Stimulated activated CD8-positive, alpha-beta memory T cell treated with anti-CD3 and anti-CD28 coated beads, Interleukin-12 subunit alpha, Interleukin-12 subunit beta, amount 100 ng/mL, for 1 hour (primary cell): ENCODE data around the gene STPG2.

Experiments
- DNase-seq: peaks from one replicate; pipeline ENCODE4 v3.0.0-alpha.2; 2020; ENCODE audit warnings: low read depth

The STPG2 gene

DNA sequence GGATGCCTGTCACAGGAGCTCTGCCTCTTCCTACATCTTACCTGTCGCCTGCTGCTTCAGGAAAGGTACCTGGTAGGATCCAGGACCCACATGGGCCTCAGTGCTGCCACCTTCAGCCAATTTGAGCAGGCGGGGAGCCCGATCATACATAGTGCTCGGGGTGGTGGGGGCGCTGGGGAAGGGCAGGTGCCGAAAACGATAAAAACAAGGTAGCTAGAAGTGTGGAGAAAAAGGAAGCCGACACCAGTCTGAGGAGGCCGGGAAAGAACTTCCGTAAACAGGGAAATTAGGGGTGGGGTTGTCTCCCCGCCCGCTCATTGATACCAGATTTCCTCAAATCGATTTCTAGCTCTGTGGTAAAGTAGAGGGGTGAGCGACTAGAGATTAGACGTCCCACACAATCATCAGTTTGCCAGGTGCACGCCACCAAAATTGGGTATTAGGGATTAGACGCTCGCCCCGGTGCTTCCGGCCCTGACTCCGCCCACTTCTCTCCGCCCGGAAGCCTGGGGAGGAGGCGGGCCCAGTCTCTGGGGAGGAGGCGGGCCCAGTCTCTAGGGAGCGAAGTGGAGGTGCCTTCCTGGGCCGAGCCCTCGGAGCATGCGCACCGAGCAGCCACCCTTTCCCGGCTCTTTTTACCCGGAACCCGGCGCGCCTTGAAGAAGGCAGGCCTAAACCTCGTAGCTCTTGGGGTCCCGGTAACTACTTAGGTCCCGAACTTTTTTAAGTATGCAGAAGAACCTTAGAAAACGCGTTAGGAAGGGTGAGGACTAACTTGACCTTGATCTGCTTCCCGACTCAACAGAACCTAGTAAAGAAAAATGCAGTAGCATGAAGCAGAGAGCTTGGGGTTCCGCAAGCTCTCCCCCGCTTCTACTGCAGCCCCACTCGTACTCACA, at the start of gene STPG2:
Gene STPG2, minus strand, starts transcription at position 476 of the 899 bp plus-strand sequence.
- DNase-seq = peak; percentile 87

DNA sequence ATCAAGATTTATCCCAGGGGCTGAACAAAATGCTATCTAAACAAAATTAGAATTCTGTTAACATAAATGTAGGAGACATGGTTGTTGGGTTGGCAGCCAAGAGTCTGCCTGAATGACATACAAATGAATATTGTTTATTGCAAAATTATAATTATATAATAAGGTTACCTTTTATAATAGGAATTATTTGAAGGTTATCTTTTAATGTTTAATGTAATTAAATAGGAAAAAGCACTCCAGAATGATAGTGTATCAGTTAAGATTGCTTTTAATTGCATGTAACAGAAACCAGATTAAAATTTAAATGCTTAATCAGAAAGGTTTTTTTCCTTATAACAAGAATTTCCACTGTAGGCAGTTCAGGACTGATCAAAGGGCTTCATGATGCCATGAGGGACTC, 42.0 kb upstream of the STPG2 start:
- no peak for DNase-seq

DNA sequence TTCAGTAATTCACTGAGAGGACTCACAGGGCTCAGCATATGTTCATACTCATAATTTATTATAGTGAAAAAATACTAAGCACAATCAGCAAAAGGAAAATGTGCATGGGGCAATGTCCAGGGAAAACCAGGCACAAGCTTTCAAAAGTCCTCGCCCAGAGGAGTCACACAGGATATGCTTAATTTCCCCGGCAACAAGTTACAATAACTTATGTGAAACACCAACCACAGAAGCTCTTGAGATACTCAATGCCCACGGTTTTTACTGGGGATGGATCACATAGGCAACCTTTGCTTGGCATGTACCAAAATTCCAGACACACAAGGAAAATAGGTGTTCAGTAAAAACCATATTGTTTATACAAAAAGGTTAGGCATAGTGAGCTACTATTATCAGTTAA, 38.5 kb upstream of the STPG2 start:
- no peak for DNase-seq

DNA sequence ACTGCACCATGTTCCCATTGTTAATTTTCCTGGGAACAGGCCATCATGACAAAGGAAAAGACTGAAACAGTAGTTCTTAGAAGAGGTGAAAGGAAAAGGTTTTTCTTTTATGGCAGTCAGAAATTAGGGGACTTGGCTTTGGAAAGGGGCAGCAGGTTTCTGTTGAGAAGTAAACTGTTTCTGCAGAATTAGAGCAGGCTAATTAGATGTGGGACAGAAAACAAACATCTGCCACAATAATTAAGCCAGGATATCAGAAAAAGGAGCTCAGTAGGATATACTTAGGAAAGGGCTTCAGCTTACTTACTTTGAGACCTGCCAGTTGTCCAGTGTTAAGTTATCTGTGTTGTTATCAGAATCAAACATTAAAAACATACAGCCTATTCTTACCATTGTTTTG, 36.7 kb upstream of the STPG2 start:
- DNase-seq = no peak

DNA sequence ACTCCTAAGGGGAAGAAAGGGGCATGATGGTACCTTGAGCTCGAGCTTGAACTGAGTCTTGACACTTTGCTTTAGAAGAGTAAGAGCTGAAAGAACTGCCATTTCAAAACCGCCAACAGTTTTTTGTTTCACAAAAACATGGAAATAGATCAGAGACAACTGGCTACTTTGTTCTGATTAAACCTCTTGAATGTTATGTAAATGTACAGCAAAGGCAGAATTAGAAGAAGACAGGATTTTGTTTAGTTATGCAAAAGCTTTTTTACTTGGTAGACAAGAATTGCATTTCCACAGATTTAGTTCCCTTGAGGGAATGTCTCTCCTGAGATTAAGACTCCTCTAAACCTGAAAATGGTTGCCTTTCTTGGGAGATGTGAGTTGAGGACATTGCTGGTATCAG, 33.3 kb upstream of the STPG2 start:
- DNase-seq = no peak

DNA sequence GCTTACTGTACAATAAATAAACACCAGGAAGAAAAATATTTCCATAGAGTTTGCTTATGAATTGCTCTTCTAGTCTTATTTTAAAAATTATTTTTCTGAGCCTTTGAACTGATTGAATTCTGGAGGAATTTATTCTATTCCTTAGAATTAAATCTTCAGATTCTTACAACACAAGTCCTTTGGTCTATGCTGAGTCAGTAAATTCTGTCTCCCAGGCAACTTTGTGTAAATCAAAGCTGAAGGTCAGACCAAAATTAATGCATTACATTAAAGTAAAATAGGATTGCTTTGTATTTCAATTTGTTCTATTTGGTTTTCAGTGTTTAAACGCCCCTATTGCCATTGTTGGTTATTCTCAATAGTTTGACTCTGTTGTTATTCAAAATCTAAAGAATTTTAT, 26.8 kb upstream of the STPG2 start:
- no peak for DNase-seq

DNA sequence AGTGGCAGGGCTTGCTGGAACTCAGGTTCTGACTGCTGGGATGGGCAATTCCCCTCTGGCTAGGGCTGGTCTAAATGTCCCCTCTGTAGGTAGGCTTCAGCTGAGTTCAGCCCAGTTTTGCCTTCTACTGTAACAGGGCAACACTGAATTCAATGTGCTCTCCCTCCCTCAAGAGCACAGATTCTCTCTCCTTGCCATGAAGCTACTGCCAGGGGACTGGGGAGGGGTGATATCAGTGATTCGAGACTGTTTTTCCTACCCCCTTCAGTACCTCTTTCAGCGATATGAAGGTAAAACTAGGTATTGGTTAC, 23.4 kb upstream of the STPG2 start:
- no peak for DNase-seq

DNA sequence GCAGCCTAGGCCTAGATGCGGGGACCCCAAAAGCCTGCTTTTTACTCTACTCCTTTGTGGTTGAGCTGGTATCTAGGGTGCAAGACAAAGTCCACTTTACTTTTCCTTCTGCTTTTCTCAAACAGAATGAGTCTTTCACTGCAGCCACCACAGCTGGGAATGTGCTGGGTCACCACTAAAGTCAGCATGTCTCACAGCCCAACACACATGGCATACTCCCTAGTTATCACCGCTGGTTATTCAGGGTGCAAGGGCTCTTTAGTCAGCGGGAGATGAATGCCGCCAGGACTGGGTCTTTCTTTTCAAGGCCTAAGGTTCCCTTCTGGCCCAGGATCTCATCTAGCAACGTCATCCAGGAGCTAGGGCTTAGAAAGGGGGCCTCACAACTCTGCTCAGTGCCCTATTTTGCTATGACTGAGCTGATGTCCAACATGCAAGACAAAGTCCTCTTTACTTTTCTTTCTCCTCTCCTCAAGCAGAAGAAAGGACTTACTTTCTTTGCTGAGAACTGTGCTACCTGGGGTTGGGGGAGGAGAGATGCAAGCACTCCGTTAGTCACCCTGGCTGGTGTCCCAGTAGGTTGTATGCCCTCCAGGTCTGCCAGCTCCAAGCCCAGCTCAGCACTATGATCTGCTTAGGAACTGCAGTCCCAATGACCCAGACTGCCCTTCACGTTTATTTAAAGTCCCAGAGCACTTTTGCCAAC, 22.9 kb upstream of the STPG2 start:
- no peak for DNase-seq

DNA sequence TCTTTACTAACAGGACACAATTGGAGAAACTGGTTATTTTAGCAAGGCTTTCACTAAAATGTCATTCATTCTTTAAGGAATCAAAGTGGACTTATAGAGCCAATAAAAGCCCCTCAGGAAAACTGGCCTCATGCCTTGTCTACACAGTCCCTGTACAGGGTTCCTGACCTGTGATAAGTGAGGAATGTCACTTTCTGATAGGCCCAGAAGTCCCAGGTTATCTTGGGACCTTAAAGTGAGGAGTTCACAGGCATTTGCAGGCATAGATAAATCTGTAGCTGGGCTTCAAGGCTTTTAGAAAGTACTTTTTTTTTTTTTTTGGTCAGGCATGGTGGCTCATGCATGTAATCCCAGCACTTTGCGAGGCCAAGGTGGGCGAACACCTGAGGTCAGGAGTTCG, 19.4 kb upstream of the STPG2 start:
- DNase-seq = no peak

DNA sequence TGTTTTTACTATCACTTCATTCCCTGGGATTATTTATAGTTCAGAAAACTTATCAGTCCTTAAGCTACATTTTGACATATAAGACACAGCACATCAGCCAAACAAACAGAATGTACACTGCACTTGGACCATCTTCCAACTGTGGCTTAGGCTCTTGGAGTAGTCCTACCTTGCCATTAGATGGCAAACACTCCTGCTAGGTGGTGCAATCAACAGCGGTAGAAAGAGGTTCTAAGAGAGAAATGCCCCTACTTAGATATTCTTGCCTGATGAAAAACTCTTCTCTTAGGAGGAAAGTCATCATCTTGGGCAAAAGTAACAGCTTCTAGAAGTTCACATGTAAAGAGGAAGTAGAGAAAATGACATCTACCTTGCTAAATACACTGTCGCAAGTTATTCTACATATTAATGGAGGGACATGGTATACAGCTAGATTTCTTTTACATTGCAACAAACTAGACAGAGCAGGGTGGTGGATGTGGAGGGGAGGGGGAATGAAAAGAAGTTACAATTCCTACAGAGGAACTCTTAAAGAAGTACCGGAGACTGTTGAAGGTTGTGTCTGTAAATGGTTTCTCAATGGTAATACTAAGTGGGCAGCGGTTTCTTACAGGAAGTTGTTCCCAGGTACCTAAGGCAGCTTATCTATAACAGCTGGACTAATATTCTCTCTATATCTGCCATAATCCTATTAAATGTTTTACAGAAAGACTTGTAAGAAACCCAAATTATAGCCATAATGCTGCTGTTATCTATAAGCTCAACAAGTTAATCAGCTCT, 8.1 kb upstream of the STPG2 start:
- no peak for DNase-seq

DNA sequence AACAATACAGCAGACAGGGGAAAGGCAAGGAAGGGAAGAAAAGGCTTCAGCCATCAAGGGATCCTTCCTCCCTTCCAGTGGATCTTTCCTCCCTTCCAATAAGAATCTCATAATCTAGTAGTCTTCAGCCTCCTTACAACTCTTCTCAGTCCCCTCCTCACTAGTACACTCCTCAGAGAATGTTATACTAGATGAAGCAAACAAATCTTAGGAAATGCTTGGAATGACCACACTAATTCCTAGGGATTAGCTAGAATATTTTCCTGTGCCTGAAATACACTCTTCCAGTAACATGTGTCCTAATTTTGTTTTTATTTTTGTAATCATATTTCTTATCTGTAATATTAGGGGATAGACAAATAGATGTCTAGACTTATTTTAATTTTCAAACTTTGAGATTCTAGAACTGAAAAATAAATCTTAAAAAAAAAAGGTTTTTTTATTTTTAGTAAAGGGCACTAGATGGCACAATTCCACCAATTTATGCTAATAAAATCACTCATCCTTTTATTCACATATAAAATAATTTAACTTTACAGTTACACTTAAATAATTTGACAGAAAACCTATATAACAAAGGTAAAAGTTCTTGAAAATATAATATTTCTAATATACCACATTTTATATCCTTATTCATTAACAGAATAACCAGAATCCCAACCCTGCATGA, 7.0 kb upstream of the STPG2 start:
- no peak for DNase-seq

DNA sequence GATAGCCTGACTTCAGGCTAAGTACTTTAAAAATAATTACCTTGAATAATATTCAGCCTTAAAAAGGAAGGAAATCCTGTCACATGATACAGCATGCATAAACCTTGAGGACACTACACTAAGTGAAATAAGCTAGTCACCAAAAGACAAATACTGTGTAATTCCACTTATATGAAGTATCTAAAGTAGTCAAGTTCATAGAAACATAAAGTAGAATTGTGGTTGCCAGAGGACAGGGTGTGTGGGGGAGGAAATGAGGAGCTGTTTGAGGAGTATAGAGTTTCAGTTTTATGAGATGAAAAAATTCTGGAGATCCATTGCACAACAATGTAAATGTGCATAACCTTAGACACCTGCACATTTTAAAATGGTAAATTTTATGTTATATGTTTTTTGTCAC, 5.6 kb upstream of the STPG2 start:
- no peak for DNase-seq

DNA sequence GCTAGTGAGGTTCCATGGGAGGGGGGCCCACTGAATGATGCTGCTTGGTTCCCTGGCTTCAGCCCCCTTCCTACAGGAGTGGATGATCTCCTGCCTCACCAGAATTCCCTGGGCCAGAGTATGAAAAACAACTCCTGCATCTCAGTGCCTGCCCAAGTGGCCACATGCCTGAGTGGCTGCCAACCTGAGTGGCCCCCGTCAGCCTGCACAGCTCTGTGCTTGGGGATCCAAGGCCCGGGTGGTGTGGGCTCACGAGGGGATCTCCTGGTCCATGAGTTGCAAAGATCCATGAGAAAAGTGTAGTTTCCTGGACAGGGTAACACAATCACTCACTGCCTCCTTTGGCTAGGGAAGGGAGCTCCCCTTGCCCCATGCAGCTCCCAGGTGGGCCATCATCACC, 17.1 kb downstream of the STPG2 start:
- no peak for DNase-seq

DNA sequence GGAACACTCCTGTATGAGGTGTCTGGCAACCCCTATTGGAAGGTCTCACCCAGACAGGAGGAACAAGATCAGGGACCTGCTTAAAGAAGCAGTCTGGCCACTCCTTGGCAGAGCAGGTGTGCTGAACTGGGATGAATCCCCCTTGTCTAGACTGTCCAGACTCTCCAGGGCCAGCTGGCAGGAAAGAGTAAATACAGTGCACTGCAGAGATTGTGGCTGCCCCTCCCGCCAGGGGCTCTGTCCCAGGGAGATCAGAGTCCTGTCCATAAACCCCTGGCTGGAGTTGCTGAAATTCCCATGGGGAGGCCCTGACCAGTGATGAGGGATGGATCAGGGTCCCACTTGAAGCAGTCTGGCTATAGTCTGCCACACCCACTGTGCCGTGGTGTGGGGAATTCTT, 17.7 kb downstream of the STPG2 start:
- DNase-seq = no peak

DNA sequence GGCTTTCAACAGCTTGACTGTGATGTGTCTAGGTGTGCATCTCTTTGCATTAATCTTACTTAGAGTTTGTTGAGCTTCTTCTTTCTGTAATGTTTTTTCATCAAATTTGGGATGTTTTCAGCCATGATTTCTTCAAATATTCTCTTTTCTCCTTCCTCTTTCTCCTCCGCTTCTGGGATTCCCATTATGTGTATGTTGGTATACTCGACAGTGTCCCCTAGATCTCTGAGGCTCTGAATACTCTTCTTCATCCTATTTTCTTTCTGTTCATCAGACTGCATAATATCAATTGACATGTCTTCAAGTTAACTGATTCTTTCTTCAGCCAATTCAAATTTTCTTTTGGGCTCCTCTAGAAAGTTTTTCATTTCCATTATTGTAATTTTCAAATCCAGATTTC, 25.9 kb downstream of the STPG2 start:
- DNase-seq = no peak

DNA sequence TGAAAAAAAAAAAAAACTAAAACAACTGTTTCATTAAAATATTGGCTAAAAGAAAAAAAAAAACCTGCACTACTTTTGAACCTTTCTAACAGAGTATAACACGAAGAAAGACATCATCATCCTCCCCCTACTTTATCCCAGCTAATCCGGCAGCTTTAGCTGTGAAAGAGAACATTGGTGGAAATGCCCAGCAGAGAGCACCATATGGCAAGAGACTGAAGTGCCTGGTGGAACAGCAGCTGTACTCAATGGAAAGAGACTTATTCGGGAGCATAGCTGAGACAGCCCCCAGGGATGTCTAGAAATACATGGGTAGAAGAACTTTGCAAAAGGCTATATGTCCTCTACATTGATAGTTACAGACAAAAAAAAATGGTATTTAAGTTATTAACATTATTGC, 30.3 kb downstream of the STPG2 start:
- DNase-seq = no peak

DNA sequence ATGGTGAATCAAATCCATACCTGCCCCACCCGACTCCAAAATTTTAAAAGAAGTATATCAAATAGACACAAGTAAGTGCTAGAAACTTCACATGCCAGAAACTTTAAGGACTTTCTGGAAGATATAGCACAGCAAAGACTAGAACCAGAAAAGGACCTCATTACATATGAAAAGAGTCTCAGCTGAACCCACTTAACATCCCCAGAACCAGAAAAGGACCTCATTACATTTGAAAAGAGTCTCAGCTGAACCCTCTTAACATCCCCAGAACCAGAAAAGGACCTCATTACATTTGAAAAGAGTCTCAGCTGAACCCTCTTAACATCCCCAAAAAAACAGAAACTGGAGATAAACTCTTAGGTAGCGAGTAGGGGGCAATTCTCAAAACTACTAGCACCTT, 32.3 kb downstream of the STPG2 start:
- no peak for DNase-seq

DNA sequence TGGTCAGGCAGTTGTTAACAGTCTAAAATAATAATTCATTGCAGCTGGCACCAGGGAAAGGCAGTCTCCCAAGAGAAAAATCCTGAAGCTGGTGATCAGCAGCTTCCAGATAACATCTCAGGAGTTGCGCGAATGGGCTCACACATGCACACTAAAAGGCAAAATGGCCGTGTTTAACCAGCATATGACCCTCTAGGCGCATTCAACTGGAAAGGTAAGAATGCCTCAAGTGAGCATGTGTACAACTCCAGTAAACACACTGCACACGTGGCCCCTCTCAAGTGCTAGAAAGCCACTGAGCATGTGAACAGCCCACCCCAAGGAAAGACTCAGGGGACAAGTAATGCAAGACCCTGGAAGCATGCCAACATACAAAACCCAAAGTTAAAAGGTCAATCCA, 33.1 kb downstream of the STPG2 start:
- no peak for DNase-seq

DNA sequence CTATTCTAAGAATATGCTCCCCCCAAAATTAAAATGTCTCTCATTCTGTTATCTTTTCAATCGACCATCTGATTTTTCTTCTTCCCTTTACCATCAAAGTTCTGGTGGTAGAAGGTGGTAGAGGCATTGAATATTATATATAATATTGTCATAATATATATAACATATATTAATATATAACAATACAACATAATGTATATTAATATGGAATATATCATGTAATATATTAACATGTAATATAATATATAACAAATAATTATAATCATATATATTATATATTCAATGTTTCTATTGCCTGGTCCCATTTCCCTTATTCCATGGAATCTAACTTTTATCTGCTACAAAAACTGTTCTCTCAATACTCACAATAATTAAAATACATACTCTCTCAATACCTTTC, 40.6 kb downstream of the STPG2 start:
- no peak for DNase-seq

DNA sequence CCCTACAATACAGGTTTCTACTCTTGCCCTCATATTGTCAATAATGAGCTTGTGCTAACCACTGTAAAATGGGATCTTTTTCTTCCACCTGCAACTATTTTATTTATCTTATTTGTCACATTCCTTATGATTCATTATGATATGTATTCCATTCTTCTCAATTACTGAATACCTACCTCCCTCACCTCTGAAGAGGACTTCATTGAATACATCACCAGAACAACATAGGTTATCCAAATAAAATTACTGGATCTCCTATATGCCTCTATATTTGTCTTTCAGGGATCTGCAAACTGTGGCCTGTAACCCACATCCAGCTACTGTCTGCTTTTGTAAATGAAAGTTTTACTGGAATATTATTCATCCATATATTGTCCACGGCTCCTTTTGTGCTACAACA, 41.3 kb downstream of the STPG2 start:
- DNase-seq = no peak

DNA sequence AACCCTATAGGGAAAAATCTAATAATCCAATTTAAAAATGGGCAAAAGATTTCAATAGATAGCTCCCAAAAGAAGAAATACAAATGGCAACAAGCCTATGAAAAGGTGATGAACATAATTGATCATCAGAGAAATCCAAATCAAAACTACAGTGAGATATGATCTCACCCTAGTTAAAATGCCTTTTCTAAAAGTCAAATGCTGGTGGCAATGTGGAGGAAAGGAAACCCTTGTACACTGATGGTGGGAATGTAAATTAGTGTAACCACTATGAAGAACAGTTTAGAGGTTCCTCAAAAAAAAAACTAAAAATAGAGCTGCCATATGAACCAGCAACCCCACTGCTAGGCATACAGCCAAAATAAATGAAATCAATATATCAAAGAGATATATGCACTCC, 44.5 kb downstream of the STPG2 start:
- DNase-seq = no peak

DNA sequence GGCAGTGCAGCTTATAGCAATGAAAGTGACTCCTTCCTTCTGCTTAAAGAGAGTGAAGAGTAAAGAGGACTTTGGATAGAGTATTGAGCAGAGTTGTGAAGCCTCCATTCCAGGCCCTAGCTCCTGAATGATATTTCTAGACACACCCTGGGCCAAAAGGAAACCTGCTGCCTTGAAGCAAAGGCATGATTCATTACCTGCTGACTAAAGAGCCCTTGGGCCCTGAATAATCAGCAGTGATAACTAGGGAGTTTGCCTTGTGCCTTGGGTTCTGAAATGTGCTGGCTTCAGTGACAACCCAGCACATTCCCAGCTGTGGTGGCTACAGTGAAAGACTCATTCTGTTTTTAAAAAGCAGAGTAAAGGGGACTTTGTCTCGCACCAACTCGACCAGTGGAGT, 49.2 kb downstream of the STPG2 start:
- DNase-seq = no peak

DNA sequence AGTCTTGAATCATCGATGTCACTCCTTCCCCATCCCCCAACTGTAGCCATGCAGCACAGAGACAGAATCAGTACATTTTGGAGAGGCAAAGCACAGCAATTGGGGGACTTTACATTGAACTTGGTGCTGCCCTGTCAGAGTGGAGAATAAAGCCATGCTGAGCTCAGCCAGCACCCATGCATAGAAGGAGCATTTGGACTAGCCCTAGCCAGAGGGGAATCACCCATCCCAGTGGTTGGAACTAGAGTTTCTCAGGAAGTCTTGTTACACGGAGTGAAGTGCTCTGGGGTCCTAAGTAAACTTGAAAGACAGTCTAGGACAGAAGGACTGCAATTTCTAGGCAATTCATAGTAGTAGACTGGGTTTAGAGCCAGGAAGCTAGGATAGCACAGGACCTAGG, 49.6 kb downstream of the STPG2 start:
- no peak for DNase-seq
